ENCODE results near the gene TRIM17. TPM values are rescaled to one million over a fixed set of nuclear protein-coding genes. Genes with fewer than 3 reads are reported as not detected.

Gene TRIM17
- total and polyA plus RNA-seq, 9 of the 15 experiments (the other 6 are each of a cell fraction or from before 2014, with no cell fraction given): not detected

- TF ChIP-seq HNRNPLL (IDR thresholded peaks at IDR 0.05; ENCODE audit: low read depth, low read length, poor library complexity, severe bottlenecking): peak; percentile 65
- TF ChIP-seq, protein P1, sequence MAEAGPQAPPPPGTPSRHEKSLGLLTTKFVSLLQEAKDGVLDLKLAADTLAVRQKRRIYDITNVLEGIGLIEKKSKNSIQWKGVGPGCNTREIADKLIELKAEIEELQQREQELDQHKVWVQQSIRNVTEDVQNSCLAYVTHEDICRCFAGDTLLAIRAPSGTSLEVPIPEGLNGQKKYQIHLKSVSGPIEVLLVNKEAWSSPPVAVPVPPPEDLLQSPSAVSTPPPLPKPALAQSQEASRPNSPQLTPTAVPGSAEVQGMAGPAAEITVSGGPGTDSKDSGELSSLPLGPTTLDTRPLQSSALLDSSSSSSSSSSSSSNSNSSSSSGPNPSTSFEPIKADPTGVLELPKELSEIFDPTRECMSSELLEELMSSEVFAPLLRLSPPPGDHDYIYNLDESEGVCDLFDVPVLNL (CRISPR knock-in tag; IDR thresholded peaks at IDR 0.05; ENCODE audit: low read depth): peak; percentile 82
- no peak for TF ChIP-seq MCM3 (IDR thresholded peaks at IDR 0.05)
- TF ChIP-seq PPARD (CRISPR knock-in tag; IDR thresholded peaks at IDR 0.05): no peak
- TF ChIP-seq ZNF584 (CRISPR knock-in tag; IDR thresholded peaks at IDR 0.05; ENCODE audit: low read depth): no peak; the same call in 1 of the 2 replicates
- TF ChIP-seq, protein P2, sequence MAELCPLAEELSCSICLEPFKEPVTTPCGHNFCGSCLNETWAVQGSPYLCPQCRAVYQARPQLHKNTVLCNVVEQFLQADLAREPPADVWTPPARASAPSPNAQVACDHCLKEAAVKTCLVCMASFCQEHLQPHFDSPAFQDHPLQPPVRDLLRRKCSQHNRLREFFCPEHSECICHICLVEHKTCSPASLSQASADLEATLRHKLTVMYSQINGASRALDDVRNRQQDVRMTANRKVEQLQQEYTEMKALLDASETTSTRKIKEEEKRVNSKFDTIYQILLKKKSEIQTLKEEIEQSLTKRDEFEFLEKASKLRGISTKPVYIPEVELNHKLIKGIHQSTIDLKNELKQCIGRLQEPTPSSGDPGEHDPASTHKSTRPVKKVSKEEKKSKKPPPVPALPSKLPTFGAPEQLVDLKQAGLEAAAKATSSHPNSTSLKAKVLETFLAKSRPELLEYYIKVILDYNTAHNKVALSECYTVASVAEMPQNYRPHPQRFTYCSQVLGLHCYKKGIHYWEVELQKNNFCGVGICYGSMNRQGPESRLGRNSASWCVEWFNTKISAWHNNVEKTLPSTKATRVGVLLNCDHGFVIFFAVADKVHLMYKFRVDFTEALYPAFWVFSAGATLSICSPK (IDR thresholded peaks at IDR 0.05; ENCODE audit: borderline replicate concordance): no peak
- 0 out of 2 replicates have a peak, but pooled peaks have one; percentile 1 for TF ChIP-seq ZNF436 (CRISPR knock-in tag; IDR thresholded peaks at IDR 0.05)
- 0 out of 2 replicates have a peak, but pooled peaks have one; percentile 41 for TF ChIP-seq STAT5A (IDR thresholded peaks at IDR 0.05; ENCODE audit: borderline replicate concordance, low read length)
- TF ChIP-seq CHD1 (IDR thresholded peaks at IDR 0.05; ENCODE audit: low read length): peak; percentile 85
- TF ChIP-seq ZBTB5 (IDR thresholded peaks at IDR 0.05): no peak
- TF ChIP-seq TEAD1 (CRISPR knock-in tag; IDR thresholded peaks at IDR 0.05): peak; percentile 14 to 74; a peak in 2 of 4 replicates
- TF ChIP-seq CREM (IDR thresholded peaks at IDR 0.05; ENCODE audit: low read depth): peak; percentile 96
- TF ChIP-seq CTCFL (IDR thresholded peaks at IDR 0.05; ENCODE audit: borderline replicate concordance, insufficient read depth, low read depth, low read length, poor library complexity, severe bottlenecking): peak; percentile 1
- TF ChIP-seq ZNF431 (CRISPR knock-in tag; IDR thresholded peaks at IDR 0.05): peak; percentile 88
- TF ChIP-seq NEUROD1 (IDR thresholded peaks at IDR 0.05; ENCODE audit: borderline replicate concordance, low read depth, low read length, partially characterized antibody): peak; percentile 72
- no peak for TF ChIP-seq ZNF23 (CRISPR knock-in tag; IDR thresholded peaks at IDR 0.05)
- TF ChIP-seq POLR2AphosphoS5 (IDR thresholded peaks at IDR 0.05; ENCODE audit: control insufficient read depth, insufficient read depth, low read depth, low read length): peak; percentile 98
- TF ChIP-seq, protein P3, sequence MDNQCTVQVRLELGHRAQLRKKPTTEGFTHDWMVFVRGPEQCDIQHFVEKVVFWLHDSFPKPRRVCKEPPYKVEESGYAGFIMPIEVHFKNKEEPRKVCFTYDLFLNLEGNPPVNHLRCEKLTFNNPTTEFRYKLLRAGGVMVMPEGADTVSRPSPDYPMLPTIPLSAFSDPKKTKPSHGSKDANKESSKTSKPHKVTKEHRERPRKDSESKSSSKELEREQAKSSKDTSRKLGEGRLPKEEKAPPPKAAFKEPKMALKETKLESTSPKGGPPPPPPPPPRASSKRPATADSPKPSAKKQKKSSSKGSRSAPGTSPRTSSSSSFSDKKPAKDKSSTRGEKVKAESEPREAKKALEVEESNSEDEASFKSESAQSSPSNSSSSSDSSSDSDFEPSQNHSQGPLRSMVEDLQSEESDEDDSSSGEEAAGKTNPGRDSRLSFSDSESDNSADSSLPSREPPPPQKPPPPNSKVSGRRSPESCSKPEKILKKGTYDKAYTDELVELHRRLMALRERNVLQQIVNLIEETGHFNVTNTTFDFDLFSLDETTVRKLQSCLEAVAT (IDR thresholded peaks at IDR 0.05): peak; percentile 83 to 88; a peak in 3 of 4 replicates
These were observed 40.9 kb upstream of the TRIM17 start (continued) for GRCh38 chr1:228457396-228458176.

All from K562 (cell line).